ENCODE results near the gene PLA2G12A.
"Not testable (repeated sequence)": the region's sequence is repeated elsewhere in the genome, so short reads cannot be mapped to it uniquely, and the experiment has no call there.

Gene PLA2G12A

GRCh38 chr4:109678925-109679324, 50.9 kb downstream of the PLA2G12A start:
- DNase-seq (ENCODE audit: low read depth), result not testable (repeated sequence)

GRCh38 chr4:109678472-109678871, 51.4 kb downstream of the PLA2G12A start:
- DNase-seq (ENCODE audit: low read depth), result not testable (repeated sequence)

GRCh38 chr4:109676886-109677285, 53.0 kb downstream of the PLA2G12A start:
- no peak for DNase-seq (ENCODE audit: low read depth)

- no peak for DNase-seq (ENCODE audit: low read depth)
Measured at GRCh38 chr4:109675843-109676242, 54.0 kb downstream of the PLA2G12A start.

GRCh38 chr4:109675181-109675580, 54.7 kb downstream of the PLA2G12A start:
- no peak for DNase-seq (ENCODE audit: low read depth)

GRCh38 chr4:109673303-109673702, 56.6 kb downstream of the PLA2G12A start:
- no peak for DNase-seq (ENCODE audit: low read depth)

- DNase-seq (ENCODE audit: low read depth), result no peak
Measured at GRCh38 chr4:109672169-109672930, 57.5 kb downstream of the PLA2G12A start.

- DNase-seq (ENCODE audit: low read depth), result no peak
Measured at GRCh38 chr4:109671350-109671749, 58.5 kb downstream of the PLA2G12A start.

GRCh38 chr4:109665783-109666485, 63.9 kb downstream of the PLA2G12A start:
- no peak for DNase-seq (ENCODE audit: low read depth)

GRCh38 chr4:109662771-109663170, 67.1 kb downstream of the PLA2G12A start:
- DNase-seq (ENCODE audit: low read depth), result no peak

- DNase-seq (ENCODE audit: low read depth), result no peak
Measured at GRCh38 chr4:109662116-109662515, 67.8 kb downstream of the PLA2G12A start.
